Left ventricle myocardium inferior (tissue), 1 donor: Measurements from ENCODE around the gene ACOX3. TPM values are rescaled to one million over a fixed set of nuclear protein-coding genes. Genes with fewer than 3 reads are reported as not detected.

Source experiments
- DNase-seq: peaks from one replicate; pipeline ENCODE4 v3.0.0-alpha.2; 2020
- H3K27ac ChIP-seq: fragments of 200-600 bp; replicated peaks from 2 replicates; pipeline ENCODE4 v1.8.0; 2021
- H3K27me3 ChIP-seq: fragments of 200-600 bp; 2 replicates; pipeline ENCODE4 v1.8.0; 2021; ENCODE audit warnings: low read depth
- H3K36me3 ChIP-seq: fragments of 200-600 bp; 2 replicates; pipeline ENCODE4 v1.8.0; 2021
- H3K4me1 ChIP-seq: fragments of 200-600 bp; 2 replicates; pipeline ENCODE4 v1.8.0; 2021
- H3K4me3 ChIP-seq: fragments of 200-600 bp; 2 replicates; pipeline ENCODE4 v1.8.0; 2021; ENCODE audit warnings: mild to moderate bottlenecking, moderate library complexity
- H3K9me3 ChIP-seq: fragments of 200-600 bp; replicated peaks from 2 replicates; pipeline ENCODE4 v1.8.0; 2021
- intact Hi-C: fragments of 100-400 bp; cut with micrococcal nuclease; formaldehyde crosslinking; loops from one replicate; pipeline ENCODE4 v1.11.0; 2022
- total RNA-seq: library from RNA; stranded (reverse); fragmentation: NEBNext Ultra II Directional; extraction: Animal tissue kit (Norgen Biotek cat#: 25700); gene quantifications from one replicate; pipeline ENCODE4 v1.2.1, GENCODE V29; 2021
- TF ChIP-seq, protein P1 (sequence below): fragments of 200-600 bp; IDR thresholded peaks from 2 replicates; pipeline ENCODE4 v1.8.0; 2021; ENCODE audit warnings: antibody characterized with exemption, mild to moderate bottlenecking, borderline replicate concordance
- donor health status: DM: no; HTN: yes; CAD: no; lungs with severe emphysema.

ACOX3 gene
- total RNA-seq, 1 donor from 2014 or later = 22.0 TPM

DNA sequence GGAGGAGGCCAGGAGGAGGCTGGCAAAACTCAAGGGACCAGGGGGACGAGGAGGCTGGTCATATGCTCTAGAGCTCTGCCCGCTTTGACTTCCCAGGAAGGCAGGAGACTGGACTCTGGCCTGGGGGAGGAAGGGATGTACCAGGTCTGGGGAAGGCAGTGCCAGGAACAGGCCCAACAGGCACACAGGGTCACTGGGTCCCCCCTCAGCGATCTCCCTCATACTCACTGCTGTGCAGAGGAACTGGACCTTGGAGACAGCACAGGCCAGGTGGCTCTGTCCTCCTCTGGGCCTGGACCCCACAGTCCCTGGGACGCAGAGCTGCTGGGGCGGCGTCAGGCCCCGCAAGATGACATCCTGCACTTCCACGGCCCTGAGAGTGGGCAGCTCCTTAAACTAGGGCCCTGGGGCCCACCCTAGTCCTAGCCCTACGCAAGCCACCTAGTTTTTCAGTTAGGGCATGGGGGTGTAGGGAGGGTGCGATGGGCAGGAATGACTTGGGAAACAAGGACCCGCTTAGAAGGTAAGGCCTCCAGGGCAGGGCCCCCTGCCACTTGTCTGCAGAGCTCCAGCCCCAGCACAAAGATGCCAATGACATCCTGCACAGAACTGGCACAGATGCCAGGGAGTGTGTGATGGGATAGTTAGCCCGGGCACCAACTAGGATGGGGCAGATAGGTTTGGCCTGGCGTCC lies 111.5 kb downstream of the ACOX3 start:
- H3K4me1 ChIP-seq = peaks cover 46% of the 10 kb centered on the region
- no peak for DNase-seq
- H3K27ac ChIP-seq = peak overlapping the region; percentile 87
- intact Hi-C loops = no loop called here
- H3K4me3 ChIP-seq = no peak overlapping the region
- H3K36me3 ChIP-seq = no peaks in the 10 kb centered on the region
- peaks cover 13% of the 10 kb centered on the region for H3K9me3 ChIP-seq
- TF ChIP-seq, protein P1, sequence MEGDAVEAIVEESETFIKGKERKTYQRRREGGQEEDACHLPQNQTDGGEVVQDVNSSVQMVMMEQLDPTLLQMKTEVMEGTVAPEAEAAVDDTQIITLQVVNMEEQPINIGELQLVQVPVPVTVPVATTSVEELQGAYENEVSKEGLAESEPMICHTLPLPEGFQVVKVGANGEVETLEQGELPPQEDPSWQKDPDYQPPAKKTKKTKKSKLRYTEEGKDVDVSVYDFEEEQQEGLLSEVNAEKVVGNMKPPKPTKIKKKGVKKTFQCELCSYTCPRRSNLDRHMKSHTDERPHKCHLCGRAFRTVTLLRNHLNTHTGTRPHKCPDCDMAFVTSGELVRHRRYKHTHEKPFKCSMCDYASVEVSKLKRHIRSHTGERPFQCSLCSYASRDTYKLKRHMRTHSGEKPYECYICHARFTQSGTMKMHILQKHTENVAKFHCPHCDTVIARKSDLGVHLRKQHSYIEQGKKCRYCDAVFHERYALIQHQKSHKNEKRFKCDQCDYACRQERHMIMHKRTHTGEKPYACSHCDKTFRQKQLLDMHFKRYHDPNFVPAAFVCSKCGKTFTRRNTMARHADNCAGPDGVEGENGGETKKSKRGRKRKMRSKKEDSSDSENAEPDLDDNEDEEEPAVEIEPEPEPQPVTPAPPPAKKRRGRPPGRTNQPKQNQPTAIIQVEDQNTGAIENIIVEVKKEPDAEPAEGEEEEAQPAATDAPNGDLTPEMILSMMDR = no peak
- no peaks in the 10 kb centered on the region for H3K27me3 ChIP-seq

DNA sequence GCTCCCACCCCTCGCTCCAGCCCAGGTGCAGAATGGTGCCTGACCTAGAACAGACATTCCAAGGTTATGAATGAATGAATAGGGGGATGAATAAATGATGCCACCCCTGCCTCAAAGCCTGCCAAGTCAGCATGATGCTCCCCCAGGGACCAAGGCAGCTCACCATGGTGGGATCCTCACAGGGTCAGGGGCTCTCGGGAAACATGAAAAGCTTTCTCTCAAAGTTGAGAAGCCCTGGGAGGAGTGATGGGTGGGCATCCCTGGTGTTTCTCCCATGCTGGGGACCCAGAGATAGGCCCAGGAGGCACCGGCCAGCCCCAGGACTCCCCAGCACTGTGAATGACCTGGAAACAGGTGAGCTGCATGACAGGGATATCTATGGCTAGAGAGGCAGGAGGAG lies 112.1 kb downstream of the ACOX3 start:
- no peak for DNase-seq
- TF ChIP-seq, protein P1 = no peak
- H3K27me3 ChIP-seq = no peaks in the 10 kb centered on the region
- H3K27ac ChIP-seq = peak overlapping the region; percentile 87
- H3K9me3 ChIP-seq = peaks cover 19% of the 10 kb centered on the region
- H3K4me1 ChIP-seq = peaks cover 46% of the 10 kb centered on the region
- peaks cover 4% of the 10 kb centered on the region for H3K36me3 ChIP-seq
- intact Hi-C loops = no loop called here
- no peak overlapping the region for H3K4me3 ChIP-seq

DNA sequence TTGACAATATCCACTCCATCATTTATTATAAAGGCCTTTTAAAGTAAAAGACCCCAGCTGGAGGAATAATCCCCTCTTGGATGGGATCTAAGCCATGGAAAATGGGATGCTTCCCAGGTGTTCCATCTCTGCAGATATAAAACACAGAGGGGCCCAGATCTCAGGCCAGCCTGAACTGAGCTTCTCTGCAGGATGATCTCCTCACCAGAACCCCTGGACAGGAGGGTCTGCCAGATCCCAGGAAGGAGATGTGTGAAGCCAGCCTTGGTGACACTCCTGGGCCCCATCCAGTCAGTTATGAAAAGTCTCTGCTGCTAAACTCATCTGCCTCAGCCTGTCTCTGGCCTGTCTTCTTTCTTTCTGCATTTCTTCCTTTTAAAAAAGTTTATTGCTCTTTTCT lies 114.3 kb downstream of the ACOX3 start:
- Histone ChIP-seq H3K4me1 (peaks cover 38% of the 10 kb centered on the region), H3K27me3 (no peaks in the 10 kb centered on the region), H3K9me3 (peaks cover 22% of the 10 kb centered on the region), H3K27ac (no peak overlapping the region), H3K4me3 (no peak overlapping the region), H3K36me3 (peaks cover 4% of the 10 kb centered on the region)
- intact Hi-C loops = no loop called here
- DNase-seq = no peak
- TF ChIP-seq, protein P1 = no peak

DNA sequence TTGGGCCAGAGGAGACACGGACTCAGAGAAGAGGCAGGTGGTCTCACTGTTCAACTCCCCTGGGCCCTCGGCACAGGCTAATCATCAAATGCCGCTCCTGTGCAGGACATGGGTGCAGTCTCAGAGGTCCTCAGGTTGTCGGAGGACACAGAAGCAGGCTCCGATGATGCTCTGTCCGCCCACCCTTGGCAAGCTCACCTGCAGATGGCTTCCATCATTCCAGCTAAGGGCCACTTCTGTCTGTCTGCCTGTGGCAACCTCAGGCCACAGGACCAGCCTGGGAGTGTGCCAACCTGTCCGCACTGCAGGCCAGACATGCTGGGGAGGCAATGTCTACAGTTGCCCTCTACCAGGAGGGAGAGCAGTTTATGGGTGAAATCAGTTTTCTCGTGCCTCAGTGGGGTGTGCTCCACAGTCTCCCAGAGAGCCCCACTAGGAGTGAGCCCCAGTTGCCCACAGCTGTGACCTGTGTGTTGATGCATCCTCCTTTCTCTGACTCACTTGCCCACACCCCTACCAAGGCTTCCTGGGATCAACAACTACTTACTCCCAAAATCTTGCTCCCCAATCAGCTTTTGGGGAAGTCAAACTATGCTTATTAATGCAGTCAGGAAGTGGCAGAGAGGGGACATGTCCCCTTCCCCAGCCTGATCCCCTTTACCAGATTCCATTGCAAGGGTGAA lies 115.1 kb downstream of the ACOX3 start:
- peaks cover 36% of the 10 kb centered on the region for H3K4me1 ChIP-seq
- no peaks in the 10 kb centered on the region for H3K27me3 ChIP-seq
- DNase-seq = no peak
- H3K36me3 ChIP-seq = peaks cover 4% of the 10 kb centered on the region
- H3K4me3 ChIP-seq = no peak overlapping the region
- TF ChIP-seq, protein P1 = no peak
- H3K27ac ChIP-seq = no peak overlapping the region
- intact Hi-C loops = no loop called here
- peaks cover 22% of the 10 kb centered on the region for H3K9me3 ChIP-seq

DNA sequence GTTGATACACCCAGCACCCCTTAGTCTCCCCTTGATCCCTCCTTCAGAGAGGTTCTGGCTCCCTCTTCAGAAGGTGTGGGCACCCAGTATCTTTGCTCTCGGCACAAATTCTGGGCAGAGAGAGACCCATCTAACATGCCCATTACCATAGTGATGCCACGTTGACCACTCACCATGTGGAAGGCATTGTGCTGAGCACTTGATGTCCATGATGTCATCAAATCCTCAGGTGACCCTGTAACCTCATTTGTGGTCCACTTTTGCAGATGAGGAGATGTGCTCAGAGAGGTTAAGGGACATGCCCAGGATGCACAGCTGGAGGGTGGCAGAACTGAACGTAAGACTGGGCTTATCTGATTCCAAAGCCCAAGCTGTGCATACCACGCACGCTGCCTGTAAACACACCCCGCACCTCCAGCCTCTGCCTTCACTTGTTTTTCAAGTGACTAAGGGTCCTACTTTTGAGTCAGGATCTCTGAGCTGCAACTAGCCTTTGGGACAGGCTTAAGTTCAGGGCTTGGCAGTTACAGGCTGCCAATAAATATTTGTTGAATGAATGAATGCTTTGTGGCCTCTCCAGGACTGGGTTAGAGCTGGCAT lies 115.8 kb downstream of the ACOX3 start:
- H3K9me3 ChIP-seq = peaks cover 22% of the 10 kb centered on the region

More for the DNA sequence above, 115.8 kb downstream of the ACOX3 start:
- Histone ChIP-seq H3K4me3 (no peak overlapping the region), H3K4me1 (peaks cover 36% of the 10 kb centered on the region), H3K27me3 (no peaks in the 10 kb centered on the region), H3K27ac (no peak overlapping the region), H3K36me3 (peaks cover 4% of the 10 kb centered on the region)
- no peak for DNase-seq
- TF ChIP-seq, protein P1 = no peak
- intact Hi-C loops = no loop called here
